HFFc6 (cell line): ENCODE results near the gene LSM14A. TPM values are rescaled to one million over a fixed set of nuclear protein-coding genes. Genes with fewer than 3 reads are reported as not detected.
A peak's percentile ranks its signal among the peaks of the same experiment; 100 is the strongest.
"Not testable (repeated sequence)": the region's sequence is repeated elsewhere in the genome, so short reads cannot be mapped to it uniquely, and the experiment has no call there.

Source experiments
- DNase-seq: peaks from one replicate; pipeline ENCODE4 v3.0.0-alpha.2; 2018
- H3K27ac Mint-ChIP-seq: 2 replicates; pipeline ENCODE4 v1.8.0; 2020; ENCODE audit warnings: mild to moderate bottlenecking, mixed read lengths
- H3K27me3 Mint-ChIP-seq: 2 replicates; pipeline ENCODE4 v1.8.0; 2021; ENCODE audit warnings: mild to moderate bottlenecking, moderate library complexity, mixed read lengths; ENCODE audit not compliant: insufficient read depth
- H3K36me3 Mint-ChIP-seq: 2 replicates; pipeline ENCODE4 v1.8.0; 2021; ENCODE audit warnings: low read depth, mixed read lengths
- H3K4me1 Mint-ChIP-seq: 2 replicates; pipeline ENCODE4 v1.8.0; 2020; ENCODE audit warnings: low read depth, mixed read lengths
- H3K4me3 Mint-ChIP-seq: 2 replicates; pipeline ENCODE4 v1.8.0; 2020; ENCODE audit warnings: mild to moderate bottlenecking, moderate library complexity, mixed read lengths
- H3K9me3 Mint-ChIP-seq: 2 replicates; pipeline ENCODE4 v1.8.0; 2020; ENCODE audit warnings: mild to moderate bottlenecking, mixed read lengths
- CTCF ChIP-seq: fragments of 200-600 bp; sonication (generic); IDR thresholded peaks from 2 replicates; pipeline ENCODE4 v1.5.0; 2021; ENCODE audit warnings: antibody characterized with exemption, mild to moderate bottlenecking
- total RNA-seq, 6 experiments: library from RNA; stranded (reverse); fragmentation: NEBNext Ultra II Directional; extraction: Animal tissue kit (Norgen Biotek cat#: 25700); gene quantifications; 2 replicates in 1 of 6; 3 replicates in 5 of 6; pipeline ENCODE4 v1.2.3, GENCODE V29; 2021

LSM14A gene
- total RNA-seq, 6 experiments from 2014 or later = 66.5 to 92.9 (median 87.0) TPM

- Mint-ChIP-seq H3K27ac (peak overlapping the region; percentile 98), H3K4me3 (peak overlapping the region; percentile 95), H3K36me3 (peaks cover 18% of the 10 kb centered on the region), H3K27me3 (no peaks in the 10 kb centered on the region; the same call in 1 of the 2 replicates), H3K9me3 (no peaks in the 10 kb centered on the region), H3K4me1 (peaks cover 37% of the 10 kb centered on the region)
- TF ChIP-seq CTCF = no peak
- peak; percentile 85 for DNase-seq
These were observed 796 bp upstream of the LSM14A start for GRCh38 chr19:34171539-34171876.

GRCh38 chr19:34172661-34173192, 423 bp downstream of the LSM14A start:
- no peaks in the 10 kb centered on the region; the same call in 1 of the 2 replicates for H3K27me3 Mint-ChIP-seq
- H3K4me1 Mint-ChIP-seq = peaks cover 49% of the 10 kb centered on the region
- H3K27ac Mint-ChIP-seq = peak overlapping the region; percentile 98
- TF ChIP-seq CTCF = no peak
- peak overlapping the region; percentile 95 for H3K4me3 Mint-ChIP-seq
- DNase-seq = no peak
- H3K36me3 Mint-ChIP-seq = peaks cover 23% of the 10 kb centered on the region
- no peaks in the 10 kb centered on the region for H3K9me3 Mint-ChIP-seq

GRCh38 chr19:34173193-34173956, 1.1 kb downstream of the LSM14A start:
- Mint-ChIP-seq H3K4me3 (peak overlapping the region; percentile 95), H3K4me1 (peaks cover 55% of the 10 kb centered on the region), H3K27ac (peak overlapping the region; percentile 97), H3K9me3 (no peaks in the 10 kb centered on the region), H3K27me3 (no peaks in the 10 kb centered on the region), H3K36me3 (peaks cover 26% of the 10 kb centered on the region)
- TF ChIP-seq CTCF = no peak
- DNase-seq = peak; percentile 28

- H3K9me3 Mint-ChIP-seq, H3K27me3 Mint-ChIP-seq, DNase-seq, H3K27ac Mint-ChIP-seq: not testable (repeated sequence)
- peaks cover 32% of the 10 kb centered on the region for H3K36me3 Mint-ChIP-seq
- H3K4me3 Mint-ChIP-seq = peak overlapping the region; percentile 95
- H3K4me1 Mint-ChIP-seq = peaks cover 69% of the 10 kb centered on the region
These were observed 2.9 kb downstream of the LSM14A start for GRCh38 chr19:34175173-34175572.

- no peak for DNase-seq
- H3K9me3 Mint-ChIP-seq = no peaks in the 10 kb centered on the region
- H3K4me1 Mint-ChIP-seq = peaks cover 70% of the 10 kb centered on the region
- peaks cover 46% of the 10 kb centered on the region for H3K36me3 Mint-ChIP-seq
- H3K27ac Mint-ChIP-seq = peak overlapping the region; percentile 24; the same call in 1 of the 2 replicates
- no peak for TF ChIP-seq CTCF
- H3K27me3 Mint-ChIP-seq = no peaks in the 10 kb centered on the region
- peak overlapping the region; percentile 95 for H3K4me3 Mint-ChIP-seq
These were observed 4.3 kb downstream of the LSM14A start for GRCh38 chr19:34176581-34176980.

GRCh38 chr19:34178274-34178610, 5.9 kb downstream of the LSM14A start:
- Mint-ChIP-seq H3K36me3 (peaks cover 44% of the 10 kb centered on the region), H3K4me3 (no peak overlapping the region; the same call in 1 of the 2 replicates), H3K27ac (0 out of 2 replicates have a peak overlapping the region, but pooled peaks have one; percentile 12), H3K9me3 (no peaks in the 10 kb centered on the region), H3K4me1 (peaks cover 75% of the 10 kb centered on the region), H3K27me3 (no peaks in the 10 kb centered on the region)
- DNase-seq = no peak
- TF ChIP-seq CTCF = no peak
